ENCODE data around the gene LARGE1.

GRCh38 chr22:33380789-33381530 is 539.3 kb downstream of the LARGE1 start:
- no peak for TF ChIP-seq POLR2AphosphoS5 (IDR thresholded peaks at IDR 0.05)
- no peak for TF ChIP-seq POLR2A (IDR thresholded peaks at IDR 0.05)
- no peak for TF ChIP-seq CTCF (IDR thresholded peaks at IDR 0.05)
